Activated CD4-positive, alpha-beta memory T cell treated with anti-CD3 and anti-CD28 coated beads, Interleukin-2, amount 10 ng/mL, durations not matched to agents 7 days and 5 days (primary cell): ENCODE results near the gene CDA. TPM values are rescaled to one million over a fixed set of nuclear protein-coding genes. Genes with fewer than 3 reads are reported as not detected.

Experiments
- CTCF ChIA-PET: fragments of 350-600 bp; sonication (Branson Sonifier 250); formaldehyde crosslinking; loops from one replicate; lab custom pipeline; 2021; ENCODE audit warnings: antibody characterized with exemption, inconsistent platforms; lab: Charles Lee
- POLR2A ChIA-PET: fragments of 350-600 bp; sonication (Branson Sonifier 250); formaldehyde crosslinking; loops from one replicate; lab custom pipeline; 2021; ENCODE audit warnings: antibody characterized with exemption; lab: Charles Lee
- DNase-seq: peaks from one replicate; pipeline ENCODE4 v3.0.0-alpha.2; 2020
- H3K27ac Mint-ChIP-seq: one replicate; pipeline ENCODE4 v1.8.0; 2021; ENCODE audit warnings: mild to moderate bottlenecking, mixed read lengths
- H3K27me3 Mint-ChIP-seq: one replicate; pipeline ENCODE4 v1.8.0; 2021; ENCODE audit warnings: mixed read lengths
- H3K36me3 Mint-ChIP-seq: one replicate; pipeline ENCODE4 v1.8.0; 2021; ENCODE audit warnings: low read depth, mixed read lengths
- H3K4me1 Mint-ChIP-seq: one replicate; pipeline ENCODE4 v1.8.0; 2021; ENCODE audit warnings: mixed read lengths
- H3K4me3 Mint-ChIP-seq: one replicate; pipeline ENCODE4 v1.8.0; 2021; ENCODE audit warnings: mild to moderate bottlenecking, mixed read lengths
- H3K9me3 Mint-ChIP-seq: one replicate; pipeline ENCODE4 v1.8.0; 2021; ENCODE audit warnings: mixed read lengths
- total RNA-seq, 2 experiments: library from RNA; stranded (reverse); gene quantifications; one replicate each; pipeline ENCODE4 v1.2.3, GENCODE V29; 2021

Gene CDA
- total RNA-seq, 2 experiments from 2014 or later: not detected

DNA sequence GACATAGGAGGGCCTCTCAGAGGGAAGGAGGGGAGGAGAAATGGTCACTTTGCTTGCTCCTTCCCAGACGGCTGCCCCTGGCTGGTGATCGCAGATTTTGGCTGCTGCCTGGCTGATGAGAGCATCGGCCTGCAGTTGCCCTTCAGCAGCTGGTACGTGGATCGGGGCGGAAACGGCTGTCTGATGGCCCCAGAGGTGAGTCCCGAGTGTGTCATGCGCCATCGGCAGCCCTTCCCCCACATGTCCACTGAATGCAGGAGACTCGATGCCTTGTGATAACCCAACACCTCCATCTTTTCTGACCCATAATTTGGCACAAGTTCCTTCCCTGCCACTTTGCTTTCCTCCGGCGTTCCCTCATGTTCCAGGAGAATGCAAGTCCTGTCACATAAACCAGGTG is 59.5 kb downstream of the CDA start:
- ChIA-PET CTCF (interaction anchor here (0.8 kb wide), 1 partner anchor 14 kb away, joined by 3 read pairs; no protein-coding TSS in a partner anchor), POLR2A (interaction anchor here (1.5 kb wide), 1 partner anchor 15 kb away, joined by 6 read pairs; no protein-coding TSS in a partner anchor)
- Mint-ChIP-seq H3K27me3 (no peaks in the 10 kb centered on the region), H3K36me3 (peaks cover 41% of the 10 kb centered on the region), H3K4me1 (no peaks in the 10 kb centered on the region), H3K4me3 (no peak overlapping the region), H3K9me3 (no peaks in the 10 kb centered on the region), H3K27ac (no peak overlapping the region)
- DNase-seq: no peak

GRCh38 chr1:20648946-20649345 is 60.0 kb downstream of the CDA start:
- H3K36me3 Mint-ChIP-seq: peaks cover 46% of the 10 kb centered on the region
- CTCF ChIA-PET: no interaction called here
- H3K27ac Mint-ChIP-seq: no peak overlapping the region
- H3K9me3 Mint-ChIP-seq: no peaks in the 10 kb centered on the region
- H3K4me1 Mint-ChIP-seq: no peaks in the 10 kb centered on the region
- no peaks in the 10 kb centered on the region for H3K27me3 Mint-ChIP-seq
- no peak overlapping the region for H3K4me3 Mint-ChIP-seq
- DNase-seq: no peak
- POLR2A ChIA-PET: interaction anchor here (1.5 kb wide), 1 partner anchor 15 kb away, joined by 6 read pairs; no protein-coding TSS in a partner anchor

- no peaks in the 10 kb centered on the region for H3K9me3 Mint-ChIP-seq
- no peak overlapping the region for H3K4me3 Mint-ChIP-seq
- H3K27me3 Mint-ChIP-seq: no peaks in the 10 kb centered on the region
- no peak for DNase-seq
- H3K27ac Mint-ChIP-seq: no peak overlapping the region
- H3K36me3 Mint-ChIP-seq: peaks cover 77% of the 10 kb centered on the region
- ChIA-PET POLR2A (interaction anchor here (1.4 kb wide), 1 partner anchor 9 kb away, joined by 4 read pairs; the partner anchor contains the start of gene DDOST), CTCF (interaction anchor here (1.2 kb wide), 1 partner anchor 12 kb away, joined by 3 read pairs; no protein-coding TSS in a partner anchor)
- peaks cover 8% of the 10 kb centered on the region for H3K4me1 Mint-ChIP-seq
Measured at GRCh38 chr1:20652300-20652699, 63.4 kb downstream of the CDA start.

DNA sequence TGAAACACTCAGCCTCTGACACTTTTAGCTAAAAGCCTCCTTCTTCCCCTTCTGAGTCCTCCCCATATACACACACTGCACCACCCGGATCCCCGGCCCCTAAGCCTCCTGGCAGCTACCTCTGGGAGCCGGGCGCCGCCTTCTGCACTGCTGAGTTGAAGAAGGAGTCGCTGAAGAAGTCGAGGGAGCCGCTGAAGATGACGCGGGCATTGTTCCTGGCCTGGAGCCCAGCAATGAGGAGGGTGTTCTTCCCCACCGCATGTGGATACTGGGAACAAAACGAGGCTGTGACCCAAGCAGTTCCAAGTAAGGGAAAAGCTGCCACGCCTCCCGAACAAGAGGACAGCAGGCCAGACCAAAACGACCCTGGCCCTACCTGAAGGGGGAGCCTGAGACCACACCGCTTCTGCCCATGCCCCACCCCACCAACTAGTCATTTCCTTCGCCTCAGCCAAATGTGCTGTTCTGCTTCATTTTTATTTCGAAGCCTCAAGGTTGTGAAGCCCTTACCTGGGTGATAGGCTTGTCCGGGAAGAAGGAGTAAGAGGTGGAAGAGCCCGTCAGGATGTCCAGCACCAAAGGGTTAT is 65.3 kb downstream of the CDA start:
- no peaks in the 10 kb centered on the region for H3K27me3 Mint-ChIP-seq
- CTCF ChIA-PET: no interaction called here

DNA sequence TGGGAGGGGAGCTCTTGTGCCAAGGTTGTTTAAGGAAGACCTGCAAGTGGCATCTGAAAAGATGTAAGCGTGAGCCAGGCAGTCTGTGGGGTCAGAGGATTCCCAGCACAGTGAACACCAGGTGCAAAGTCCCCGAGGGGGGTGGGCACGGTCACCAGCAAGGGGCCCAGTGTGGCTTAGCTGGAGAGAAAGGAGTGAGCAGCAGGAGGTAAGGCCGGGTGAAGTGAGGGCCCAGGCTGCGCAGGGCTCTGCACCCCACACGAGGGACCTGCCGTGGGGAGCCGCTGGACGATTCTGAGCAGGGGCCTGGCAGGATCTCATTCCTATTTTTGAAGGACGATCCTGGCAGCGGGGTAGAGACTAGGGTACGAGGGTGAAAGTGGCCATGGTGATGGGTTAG is 68.1 kb downstream of the CDA start:
- ChIA-PET POLR2A (no interaction called here), CTCF (no interaction called here)
- no peak overlapping the region for H3K27ac Mint-ChIP-seq
- H3K4me1 Mint-ChIP-seq: peaks cover 41% of the 10 kb centered on the region
- H3K4me3 Mint-ChIP-seq: no peak overlapping the region
- H3K36me3 Mint-ChIP-seq: peaks cover 74% of the 10 kb centered on the region
- H3K9me3 Mint-ChIP-seq: no peaks in the 10 kb centered on the region
- no peaks in the 10 kb centered on the region for H3K27me3 Mint-ChIP-seq
- DNase-seq: no peak

More for the DNA sequence above, 65.3 kb downstream of the CDA start:
- H3K4me1 Mint-ChIP-seq: peaks cover 20% of the 10 kb centered on the region
- H3K36me3 Mint-ChIP-seq: peaks cover 77% of the 10 kb centered on the region
- DNase-seq: no peak
- H3K9me3 Mint-ChIP-seq: no peaks in the 10 kb centered on the region
- H3K4me3 Mint-ChIP-seq: no peak overlapping the region
- peak overlapping the region; percentile 26 for H3K27ac Mint-ChIP-seq
- POLR2A ChIA-PET: no interaction called here

DNA sequence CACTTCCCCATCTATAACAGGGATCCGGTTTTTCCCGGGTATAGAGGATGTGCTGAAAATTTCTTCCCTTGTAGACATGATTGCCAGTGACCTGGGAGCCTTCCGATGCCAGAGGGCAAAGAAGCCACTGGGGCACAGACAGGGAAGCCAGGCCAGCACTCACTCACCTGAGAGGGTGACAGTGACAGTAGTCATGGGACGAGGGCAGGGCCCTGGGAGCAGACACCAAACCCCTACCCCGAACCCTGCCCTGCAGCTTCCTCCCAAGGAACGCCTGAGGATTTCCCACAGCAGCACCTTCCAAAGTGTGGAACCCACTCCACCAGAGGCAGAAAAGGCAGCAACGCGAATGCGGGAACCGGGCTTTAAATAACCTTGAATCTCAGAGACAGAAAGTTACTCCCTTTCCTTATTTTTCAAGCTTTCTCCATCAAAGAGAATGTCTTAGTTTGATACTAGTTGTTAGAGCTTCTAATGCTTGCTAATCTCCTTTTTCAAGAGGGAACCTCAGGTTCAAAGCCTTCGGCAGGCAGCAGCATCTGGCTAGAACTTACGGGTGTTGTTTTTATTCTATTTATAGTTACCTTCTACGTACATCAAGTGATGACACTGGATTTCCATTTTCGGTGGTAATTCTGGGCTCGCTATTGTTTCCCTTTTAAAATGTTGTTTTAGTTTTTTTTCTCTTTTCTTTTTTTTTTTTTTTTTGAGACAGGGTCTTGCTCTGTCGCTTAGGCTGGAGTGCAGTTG is 69.4 kb downstream of the CDA start:
- no peak for DNase-seq
- POLR2A ChIA-PET: interaction anchor here (1.1 kb wide), 1 partner anchor 24 kb away, joined by 5 read pairs; no protein-coding TSS in a partner anchor
- Mint-ChIP-seq H3K4me3 (no peak overlapping the region), H3K36me3 (peaks cover 63% of the 10 kb centered on the region), H3K27me3 (no peaks in the 10 kb centered on the region), H3K9me3 (no peaks in the 10 kb centered on the region), H3K27ac (no peak overlapping the region), H3K4me1 (peaks cover 49% of the 10 kb centered on the region)
- CTCF ChIA-PET: interaction anchor here (3.7 kb wide), 1 partner anchor 25 kb away, joined by 25 read pairs; the partner anchor contains the start of gene PINK1

DNA sequence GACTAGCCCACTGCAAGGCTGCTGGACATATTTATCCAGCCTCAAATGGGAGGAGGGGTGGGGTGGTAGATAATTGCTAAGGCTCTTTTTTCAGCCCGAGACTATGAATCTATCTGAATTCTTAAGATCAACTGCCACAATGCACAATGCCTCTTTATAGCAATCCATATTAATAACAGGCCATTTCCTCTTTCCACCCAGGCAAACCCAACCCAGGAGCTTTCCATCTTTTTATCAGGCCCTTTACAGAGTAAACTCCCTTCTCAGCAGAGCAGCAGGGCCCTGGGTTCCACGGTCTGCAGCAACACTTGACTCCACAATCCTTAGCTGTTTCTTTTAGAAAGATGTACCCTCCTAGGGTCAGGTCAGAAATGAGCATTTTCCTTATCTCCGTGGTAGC is 71.5 kb downstream of the CDA start:
- H3K4me1 Mint-ChIP-seq: peaks cover 49% of the 10 kb centered on the region
- H3K27me3 Mint-ChIP-seq: no peaks in the 10 kb centered on the region
- POLR2A ChIA-PET: interaction anchor here (0.9 to 2.9 kb wide), 9 partner anchors 9 to 362 kb away, joined by 3 to 20 read pairs (median 4); partner anchors contain the start of genes CDA, HP1BP3 and PINK1

GRCh38 chr1:20660847-20661206 is 71.9 kb downstream of the CDA start:
- Mint-ChIP-seq H3K27ac (peak overlapping the region; percentile 97), H3K9me3 (no peaks in the 10 kb centered on the region), H3K36me3 (peaks cover 40% of the 10 kb centered on the region), H3K4me3 (peak overlapping the region; percentile 99), H3K4me1 (peaks cover 52% of the 10 kb centered on the region), H3K27me3 (no peaks in the 10 kb centered on the region)
- ChIA-PET CTCF (interaction anchor here (0.6 to 3.7 kb wide), 7 partner anchors 15 to 448 kb away, joined by 3 to 25 read pairs (median 6); partner anchors contain the start of gene PINK1), POLR2A (interaction anchor here (0.9 to 2.9 kb wide), 11 partner anchors 8 to 1379 kb away, joined by 3 to 20 read pairs (median 4); partner anchors contain the start of genes CDA, HP1BP3 and PINK1)
- DNase-seq: no peak

More for the DNA sequence above, 71.5 kb downstream of the CDA start:
- peak overlapping the region; percentile 97 for H3K27ac Mint-ChIP-seq
- DNase-seq: no peak
- CTCF ChIA-PET: interaction anchor here (2.6 to 3.7 kb wide), 2 partner anchors 19 to 27 kb away, joined by 6 to 25 read pairs; partner anchors contain the start of gene PINK1
- peak overlapping the region; percentile 99 for H3K4me3 Mint-ChIP-seq
- H3K9me3 Mint-ChIP-seq: no peaks in the 10 kb centered on the region
- peaks cover 45% of the 10 kb centered on the region for H3K36me3 Mint-ChIP-seq

GRCh38 chr1:20661207-20662109 is 72.6 kb downstream of the CDA start, which contains the start of gene DDOST:
DDOST (minus strand) TSS chr1:20661369; CDS start chr1:20661350, 19 bp downstream.
- Mint-ChIP-seq H3K4me3 (peak within 1 kb of the TSS; percentile 99), H3K9me3 (no peaks in the 10 kb centered on the region), H3K4me1 (peaks cover 52% of the 10 kb centered on the region), H3K36me3 (peaks cover 34% of the 10 kb centered on the region), H3K27me3 (no peaks in the 10 kb centered on the region), H3K27ac (peak within 1 kb of the TSS; percentile 97)
- CTCF ChIA-PET: interaction anchor here (0.6 to 3.7 kb wide), 9 partner anchors 16 to 449 kb away, joined by 3 to 25 read pairs (median 4); partner anchors contain the start of gene PINK1
- POLR2A ChIA-PET: interaction anchor here (0.7 to 2.9 kb wide), 11 partner anchors 9 to 1378 kb away, joined by 3 to 20 read pairs (median 4); partner anchors contain the start of genes CDA, HP1BP3, MUL1 and PINK1
- DNase-seq: peak; percentile 96

DNA sequence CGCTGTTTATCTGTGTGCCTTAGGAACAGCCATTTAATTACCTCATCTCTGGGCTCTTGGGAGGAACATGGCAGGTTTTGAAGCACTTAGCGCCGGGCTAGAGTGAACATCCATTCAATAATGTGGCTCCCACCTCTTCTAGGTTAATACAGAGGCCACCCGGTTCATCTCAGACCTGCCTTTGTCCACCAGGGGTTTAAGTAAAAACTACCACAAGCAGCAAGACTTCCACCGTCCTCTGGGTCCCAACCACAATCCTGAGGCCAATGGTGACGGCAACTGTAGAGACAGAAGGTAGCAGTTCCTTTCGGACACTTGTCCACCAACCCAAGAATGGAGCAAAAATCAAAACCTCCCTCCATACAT is 73.2 kb downstream of the CDA start:
- Mint-ChIP-seq H3K27ac (peak overlapping the region; percentile 97), H3K4me3 (peak overlapping the region; percentile 99), H3K4me1 (peaks cover 53% of the 10 kb centered on the region), H3K9me3 (peaks cover 3% of the 10 kb centered on the region), H3K36me3 (peaks cover 28% of the 10 kb centered on the region), H3K27me3 (no peaks in the 10 kb centered on the region)
- CTCF ChIA-PET: interaction anchor here (0.9 to 3.7 kb wide), 8 partner anchors 16 to 139 kb away, joined by 3 to 25 read pairs (median 4); partner anchors contain the start of gene PINK1
- POLR2A ChIA-PET: interaction anchor here (0.9 to 2.9 kb wide), 7 partner anchors 9 to 154 kb away, joined by 3 to 20 read pairs (median 4); partner anchors contain the start of genes HP1BP3, MUL1 and PINK1
- no peak for DNase-seq

DNA sequence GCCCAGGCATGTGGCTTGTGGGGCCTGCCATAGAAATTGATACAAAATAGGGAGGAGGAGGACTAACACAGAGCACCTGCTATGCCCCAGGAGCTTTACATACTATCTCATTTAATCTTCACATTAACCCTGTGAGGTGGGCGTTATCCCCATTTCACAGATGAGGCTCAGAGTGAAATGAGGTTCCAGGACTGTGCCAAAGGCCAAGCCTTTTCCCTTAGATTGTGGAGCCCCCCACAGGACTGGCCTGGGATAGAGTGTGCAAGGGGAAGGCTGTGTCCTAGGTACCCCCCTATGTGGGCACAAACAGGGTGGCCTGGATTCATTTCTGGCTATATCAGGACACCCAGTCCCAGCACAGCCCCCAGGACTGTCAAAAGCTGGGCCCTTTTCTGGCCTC is 74.5 kb downstream of the CDA start:
- peak overlapping the region; percentile 7 for H3K4me3 Mint-ChIP-seq
- H3K27me3 Mint-ChIP-seq: no peaks in the 10 kb centered on the region
- DNase-seq: no peak
- H3K4me1 Mint-ChIP-seq: peaks cover 44% of the 10 kb centered on the region
- peaks cover 3% of the 10 kb centered on the region for H3K9me3 Mint-ChIP-seq
- peaks cover 20% of the 10 kb centered on the region for H3K36me3 Mint-ChIP-seq
- ChIA-PET POLR2A (no interaction called here), CTCF (no interaction called here)
- H3K27ac Mint-ChIP-seq: no peak overlapping the region
